Left ventricle myocardium inferior (tissue), 1 donor: ENCODE data around the gene ODF2. TPM values are rescaled to one million over a fixed set of nuclear protein-coding genes. Genes with fewer than 3 reads are reported as not detected.

Experiments used
- DNase-seq: peaks from one replicate; pipeline ENCODE4 v3.0.0-alpha.2; 2020
- H3K27ac ChIP-seq: fragments of 200-600 bp; replicated peaks from 2 replicates; pipeline ENCODE4 v1.8.0; 2021
- H3K27me3 ChIP-seq: fragments of 200-600 bp; 2 replicates; pipeline ENCODE4 v1.8.0; 2021; ENCODE audit warnings: low read depth
- H3K36me3 ChIP-seq: fragments of 200-600 bp; 2 replicates; pipeline ENCODE4 v1.8.0; 2021
- H3K4me1 ChIP-seq: fragments of 200-600 bp; 2 replicates; pipeline ENCODE4 v1.8.0; 2021
- H3K4me3 ChIP-seq: fragments of 200-600 bp; 2 replicates; pipeline ENCODE4 v1.8.0; 2021; ENCODE audit warnings: mild to moderate bottlenecking, moderate library complexity
- H3K9me3 ChIP-seq: fragments of 200-600 bp; replicated peaks from 2 replicates; pipeline ENCODE4 v1.8.0; 2021
- CTCF ChIP-seq: fragments of 200-600 bp; IDR thresholded peaks from 2 replicates; pipeline ENCODE4 v1.8.0; 2021; ENCODE audit warnings: antibody characterized with exemption, mild to moderate bottlenecking, borderline replicate concordance
- intact Hi-C: fragments of 100-400 bp; cut with micrococcal nuclease; formaldehyde crosslinking; loops from one replicate; pipeline ENCODE4 v1.11.0; 2022
- total RNA-seq: library from RNA; stranded (reverse); fragmentation: NEBNext Ultra II Directional; extraction: Animal tissue kit (Norgen Biotek cat#: 25700); gene quantifications from one replicate; pipeline ENCODE4 v1.2.1, GENCODE V29; 2021
- donor health status: DM: no; HTN: yes; CAD: no; lungs with severe emphysema.

The ODF2 gene
- total RNA-seq, 1 donor from 2014 or later: 16.7 TPM

GRCh38 chr9:128523199-128523925, 67.6 kb downstream of the ODF2 start:
- peaks cover 77% of the 10 kb centered on the region for H3K36me3 ChIP-seq
- intact Hi-C loops: no loop called here
- DNase-seq: peak; percentile 35
- H3K9me3 ChIP-seq: no peaks in the 10 kb centered on the region
- no peak for TF ChIP-seq CTCF
- peak overlapping the region; percentile 33 for H3K27ac ChIP-seq
- H3K4me1 ChIP-seq: peaks cover 11% of the 10 kb centered on the region
- no peak overlapping the region for H3K4me3 ChIP-seq
- no peaks in the 10 kb centered on the region for H3K27me3 ChIP-seq

GRCh38 chr9:128526720-128527119, 70.9 kb downstream of the ODF2 start:
- peaks cover 85% of the 10 kb centered on the region for H3K36me3 ChIP-seq
- no peaks in the 10 kb centered on the region for H3K9me3 ChIP-seq
- H3K4me1 ChIP-seq: peaks cover 18% of the 10 kb centered on the region
- no peaks in the 10 kb centered on the region for H3K27me3 ChIP-seq
- H3K27ac ChIP-seq: no peak overlapping the region
- no peak for DNase-seq
- H3K4me3 ChIP-seq: no peak overlapping the region
- TF ChIP-seq CTCF: no peak
- intact Hi-C loops: no loop called here

GRCh38 chr9:128528445-128529160, 72.8 kb downstream of the ODF2 start:
- intact Hi-C loops: no loop called here
- H3K4me3 ChIP-seq: no peak overlapping the region
- no peaks in the 10 kb centered on the region for H3K27me3 ChIP-seq
- H3K4me1 ChIP-seq: peaks cover 9% of the 10 kb centered on the region
- no peak for TF ChIP-seq CTCF
- no peak for DNase-seq
- H3K9me3 ChIP-seq: no peaks in the 10 kb centered on the region
- H3K36me3 ChIP-seq: peaks cover 95% of the 10 kb centered on the region
- no peak overlapping the region for H3K27ac ChIP-seq

GRCh38 chr9:128529191-128529590, 73.4 kb downstream of the ODF2 start:
- no peak overlapping the region for H3K27ac ChIP-seq
- no peaks in the 10 kb centered on the region for H3K9me3 ChIP-seq
- peaks cover 8% of the 10 kb centered on the region for H3K4me1 ChIP-seq
- intact Hi-C loops: no loop called here
- no peak for TF ChIP-seq CTCF
- DNase-seq: no peak
- H3K36me3 ChIP-seq: peaks cover 96% of the 10 kb centered on the region
- H3K27me3 ChIP-seq: no peaks in the 10 kb centered on the region
- H3K4me3 ChIP-seq: no peak overlapping the region

- H3K9me3 ChIP-seq: no peaks in the 10 kb centered on the region
- H3K4me3 ChIP-seq: no peak overlapping the region
- DNase-seq: no peak
- H3K27me3 ChIP-seq: no peaks in the 10 kb centered on the region
- no peak overlapping the region for H3K27ac ChIP-seq
- H3K4me1 ChIP-seq: peaks cover 8% of the 10 kb centered on the region
- no peak for TF ChIP-seq CTCF
- intact Hi-C loops: no loop called here
- peaks cover 91% of the 10 kb centered on the region for H3K36me3 ChIP-seq
Observed at GRCh38 chr9:128532581-128532980, 76.8 kb downstream of the ODF2 start.
